Liver (tissue), 3 donors: Measurements from ENCODE around the gene BHLHE40.

Source experiments
- YY1 ChIP-seq: IDR thresholded peaks from 2 replicates; pipeline ENCODE4 v1.6.1; 2016; ENCODE audit warnings: antibody characterized with exemption, mild to moderate bottlenecking
- TF ChIP-seq, protein P1 (sequence below): fragments of 150-350 bp; IDR thresholded peaks from 2 replicates; pipeline ENCODE4 v1.5.1; 2017; ENCODE audit warnings: improper control_type of control experiment, low read depth, low read length; ENCODE audit not compliant: missing input control
- TF ChIP-seq, protein P2 (sequence below): IDR thresholded peaks from 2 replicates; pipeline ENCODE4 v1.6.1; 2016; ENCODE audit warnings: antibody characterized with exemption, mild to moderate bottlenecking
- TF ChIP-seq, protein P3 (sequence below): IDR thresholded peaks from 2 replicates; pipeline ENCODE4 v1.6.1; 2016; ENCODE audit warnings: antibody characterized with exemption
- donor health status: healthy.
- donor health status: healthy.

DNA sequence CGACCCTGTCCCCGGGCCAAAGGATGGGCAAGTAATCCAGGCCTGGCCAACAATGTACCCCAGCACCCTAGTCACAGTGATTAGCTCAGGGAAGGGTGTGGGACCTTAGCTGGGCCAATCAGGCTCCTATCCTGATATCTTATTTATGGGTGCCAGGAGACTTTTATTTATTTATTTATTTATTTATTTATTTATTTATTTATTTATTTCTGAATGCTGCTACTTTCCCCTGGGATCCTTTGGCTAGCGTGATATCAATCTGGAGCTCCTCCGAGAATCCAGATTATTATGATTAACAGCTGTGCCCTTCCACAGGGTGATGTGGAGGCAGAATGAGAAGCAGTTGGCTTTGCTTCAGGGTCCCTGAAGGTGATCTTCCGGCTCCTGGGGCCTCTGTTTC is 32.2 kb upstream of the BHLHE40 start:
- TF ChIP-seq, protein P1, sequence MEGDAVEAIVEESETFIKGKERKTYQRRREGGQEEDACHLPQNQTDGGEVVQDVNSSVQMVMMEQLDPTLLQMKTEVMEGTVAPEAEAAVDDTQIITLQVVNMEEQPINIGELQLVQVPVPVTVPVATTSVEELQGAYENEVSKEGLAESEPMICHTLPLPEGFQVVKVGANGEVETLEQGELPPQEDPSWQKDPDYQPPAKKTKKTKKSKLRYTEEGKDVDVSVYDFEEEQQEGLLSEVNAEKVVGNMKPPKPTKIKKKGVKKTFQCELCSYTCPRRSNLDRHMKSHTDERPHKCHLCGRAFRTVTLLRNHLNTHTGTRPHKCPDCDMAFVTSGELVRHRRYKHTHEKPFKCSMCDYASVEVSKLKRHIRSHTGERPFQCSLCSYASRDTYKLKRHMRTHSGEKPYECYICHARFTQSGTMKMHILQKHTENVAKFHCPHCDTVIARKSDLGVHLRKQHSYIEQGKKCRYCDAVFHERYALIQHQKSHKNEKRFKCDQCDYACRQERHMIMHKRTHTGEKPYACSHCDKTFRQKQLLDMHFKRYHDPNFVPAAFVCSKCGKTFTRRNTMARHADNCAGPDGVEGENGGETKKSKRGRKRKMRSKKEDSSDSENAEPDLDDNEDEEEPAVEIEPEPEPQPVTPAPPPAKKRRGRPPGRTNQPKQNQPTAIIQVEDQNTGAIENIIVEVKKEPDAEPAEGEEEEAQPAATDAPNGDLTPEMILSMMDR = no peak
- no peak for TF ChIP-seq YY1
- TF ChIP-seq, protein P2, sequence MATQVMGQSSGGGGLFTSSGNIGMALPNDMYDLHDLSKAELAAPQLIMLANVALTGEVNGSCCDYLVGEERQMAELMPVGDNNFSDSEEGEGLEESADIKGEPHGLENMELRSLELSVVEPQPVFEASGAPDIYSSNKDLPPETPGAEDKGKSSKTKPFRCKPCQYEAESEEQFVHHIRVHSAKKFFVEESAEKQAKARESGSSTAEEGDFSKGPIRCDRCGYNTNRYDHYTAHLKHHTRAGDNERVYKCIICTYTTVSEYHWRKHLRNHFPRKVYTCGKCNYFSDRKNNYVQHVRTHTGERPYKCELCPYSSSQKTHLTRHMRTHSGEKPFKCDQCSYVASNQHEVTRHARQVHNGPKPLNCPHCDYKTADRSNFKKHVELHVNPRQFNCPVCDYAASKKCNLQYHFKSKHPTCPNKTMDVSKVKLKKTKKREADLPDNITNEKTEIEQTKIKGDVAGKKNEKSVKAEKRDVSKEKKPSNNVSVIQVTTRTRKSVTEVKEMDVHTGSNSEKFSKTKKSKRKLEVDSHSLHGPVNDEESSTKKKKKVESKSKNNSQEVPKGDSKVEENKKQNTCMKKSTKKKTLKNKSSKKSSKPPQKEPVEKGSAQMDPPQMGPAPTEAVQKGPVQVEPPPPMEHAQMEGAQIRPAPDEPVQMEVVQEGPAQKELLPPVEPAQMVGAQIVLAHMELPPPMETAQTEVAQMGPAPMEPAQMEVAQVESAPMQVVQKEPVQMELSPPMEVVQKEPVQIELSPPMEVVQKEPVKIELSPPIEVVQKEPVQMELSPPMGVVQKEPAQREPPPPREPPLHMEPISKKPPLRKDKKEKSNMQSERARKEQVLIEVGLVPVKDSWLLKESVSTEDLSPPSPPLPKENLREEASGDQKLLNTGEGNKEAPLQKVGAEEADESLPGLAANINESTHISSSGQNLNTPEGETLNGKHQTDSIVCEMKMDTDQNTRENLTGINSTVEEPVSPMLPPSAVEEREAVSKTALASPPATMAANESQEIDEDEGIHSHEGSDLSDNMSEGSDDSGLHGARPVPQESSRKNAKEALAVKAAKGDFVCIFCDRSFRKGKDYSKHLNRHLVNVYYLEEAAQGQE = no peak
- TF ChIP-seq, protein P3, sequence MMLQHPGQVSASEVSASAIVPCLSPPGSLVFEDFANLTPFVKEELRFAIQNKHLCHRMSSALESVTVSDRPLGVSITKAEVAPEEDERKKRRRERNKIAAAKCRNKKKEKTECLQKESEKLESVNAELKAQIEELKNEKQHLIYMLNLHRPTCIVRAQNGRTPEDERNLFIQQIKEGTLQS = no peak
